Right ventricle myocardium superior (tissue), 1 donor: ENCODE data around the gene CASTOR2. TPM values are rescaled to one million over a fixed set of nuclear protein-coding genes. Genes with fewer than 3 reads are reported as not detected.
"Not testable (repeated sequence)": the region's sequence is repeated elsewhere in the genome, so short reads cannot be mapped to it uniquely, and the experiment has no call there.

Source experiments
- ATAC-seq: fragments of 200-7000 bp; cut with Tn5 transposase; one replicate; pipeline ENCODE4 v1.9.1; 2020; ENCODE audit warnings: mild to moderate bottlenecking; ENCODE audit not compliant: poor library complexity
- DNase-seq: peaks from one replicate; pipeline ENCODE4 v3.0.0-alpha.2; 2020
- intact Hi-C: fragments of 100-400 bp; cut with DNase I; formaldehyde crosslinking; loops from one replicate; pipeline ENCODE4 v1.11.2; 2022
- total RNA-seq: library from RNA; stranded (reverse); fragmentation: NEBNext Ultra II Directional; extraction: Animal tissue kit (Norgen Biotek cat#: 25700); gene quantifications from one replicate; pipeline ENCODE4 v1.2.1, GENCODE V29; 2021
- donor health status: DM: no; HTN: yes; CAD: no; lungs with severe emphysema.

Gene CASTOR2
- total RNA-seq, 1 donor from 2014 or later = 36.2 TPM

GRCh38 chr7:75042831-75043703, 78.6 kb downstream of the CASTOR2 start:
- no peak for DNase-seq
- intact Hi-C loops = no loop called here
- ATAC-seq = no peak

GRCh38 chr7:75045881-75046280, 81.4 kb downstream of the CASTOR2 start:
- ATAC-seq (no peak), DNase-seq (no peak)
- intact Hi-C loops = no loop called here

GRCh38 chr7:75048435-75049379, 84.2 kb downstream of the CASTOR2 start:
- ATAC-seq = no peak
- intact Hi-C loops = no loop called here
- no peak for DNase-seq

- DNase-seq (no peak), ATAC-seq (no peak)
- intact Hi-C loops = no loop called here
Observed at GRCh38 chr7:75049817-75050216, 85.3 kb downstream of the CASTOR2 start.

GRCh38 chr7:75050501-75050900, 86.0 kb downstream of the CASTOR2 start:
- intact Hi-C loops = no loop called here
- no peak for ATAC-seq

GRCh38 chr7:75054744-75055143, 90.2 kb downstream of the CASTOR2 start:
- peak; percentile 80 for DNase-seq
- ATAC-seq = peak; percentile 86

More at GRCh38 chr7:75050501-75050900, 86.0 kb downstream of the CASTOR2 start:
- DNase-seq = no peak

GRCh38 chr7:75055155-75055554, 90.7 kb downstream of the CASTOR2 start:
- ATAC-seq (no peak), DNase-seq (no peak)
- intact Hi-C loops = no loop called here

More at GRCh38 chr7:75054744-75055143, 90.2 kb downstream of the CASTOR2 start:
- intact Hi-C loops = no loop called here

- no peak for DNase-seq
- ATAC-seq = peak; percentile 62
- intact Hi-C loops = no loop called here
Observed at GRCh38 chr7:75055830-75056772, 91.6 kb downstream of the CASTOR2 start.

GRCh38 chr7:75058406-75058805, 93.9 kb downstream of the CASTOR2 start:
- DNase-seq = no peak
- no peak for ATAC-seq
- intact Hi-C loops = no loop called here

GRCh38 chr7:75064291-75064690, 99.8 kb downstream of the CASTOR2 start:
- no peak for DNase-seq

GRCh38 chr7:75064801-75065200, 100.3 kb downstream of the CASTOR2 start:
- DNase-seq (peak; percentile 32), ATAC-seq (no peak)
- intact Hi-C loops = no loop called here

More at GRCh38 chr7:75064291-75064690, 99.8 kb downstream of the CASTOR2 start:
- intact Hi-C loops = no loop called here
- no peak for ATAC-seq

- intact Hi-C loops = no loop called here
- ATAC-seq = no peak
- DNase-seq = peak; percentile 13
Observed at GRCh38 chr7:75066521-75066920, 102.0 kb downstream of the CASTOR2 start.

GRCh38 chr7:75072981-75073283, 108.4 kb downstream of the CASTOR2 start:
- DNase-seq (no peak), ATAC-seq (peak; percentile 9)
- intact Hi-C loops = no loop called here

GRCh38 chr7:75074262-75074641, 109.7 kb downstream of the CASTOR2 start:
- intact Hi-C loops, ATAC-seq: not testable (repeated sequence)
- DNase-seq = peak; percentile 4

Other genes with a start within 250 kb of the CASTOR2 start
- gene NCF1, start 190.7 kb upstream of the CASTOR2 start, total RNA-seq = 6.0 TPM
- 13.5 TPM for gene GTF2IRD2, start 113.1 kb upstream of the CASTOR2 start, total RNA-seq
- gene RCC1L, start 109.1 kb downstream of the CASTOR2 start, total RNA-seq = 52.6 TPM
- 36.7 TPM for gene GTF2IRD2B, start 127.9 kb downstream of the CASTOR2 start, total RNA-seq